Mesodermal cell (in vitro differentiated cells): Measurements from ENCODE around the gene PLCH2. TPM values are rescaled to one million over a fixed set of nuclear protein-coding genes. Genes with fewer than 3 reads are reported as not detected.

Source experiments
- H3K27ac ChIP-seq: 2 replicates; pipeline ENCODE4 v1.7.0; 2013; ENCODE audit warnings: mild to moderate bottlenecking, low read depth, low read length, moderate library complexity; ENCODE audit not compliant: severe bottlenecking
- H3K36me3 ChIP-seq: 2 replicates; pipeline ENCODE4 v1.7.1; 2013; ENCODE audit warnings: mild to moderate bottlenecking, low read length, moderate library complexity; ENCODE audit not compliant: control insufficient read depth, insufficient read depth
- H3K4me1 ChIP-seq: one replicate; pipeline ENCODE4 v1.7.1; 2013; ENCODE audit warnings: mild to moderate bottlenecking, low read length; ENCODE audit not compliant: insufficient read depth, control insufficient read depth, poor library complexity, severe bottlenecking
- H3K4me3 ChIP-seq: 2 replicates; pipeline ENCODE4 v1.7.0; 2013; ENCODE audit warnings: low read length, control low read depth, mild to moderate bottlenecking; ENCODE audit not compliant: insufficient read depth, poor library complexity, severe bottlenecking; ENCODE audit errors: extremely low read depth
- H3K9me3 ChIP-seq: 2 replicates; pipeline ENCODE4 v1.7.1; 2013; ENCODE audit warnings: mild to moderate bottlenecking, low read length, moderate library complexity; ENCODE audit not compliant: control insufficient read depth
- WGBS, 2 experiments: methylation state at CpG; one replicate each; pipeline ENCODE4 v1.1.5; 2013; ENCODE audit warnings: missing lambda C conversion rate in 2 of 2; ENCODE audit not compliant: insufficient coverage in 2 of 2; 5-methylcytosine and 5-hydroxymethylcytosine counted together
- polyA plus RNA-seq, 2 experiments: library from polyadenylated mRNA; stranded (reverse); fragments of 50-300 nt; gene quantifications; one replicate each; pipeline ENCODE4 v1.2.3, GENCODE V29; 2013

Gene PLCH2
- 0.59 TPM for polyA plus RNA-seq (2013, experiment 1 of 2)
- polyA plus RNA-seq (2013, experiment 2 of 2): 0.81 TPM

- Histone ChIP-seq H3K27ac (no peak within 1 kb of the TSS), H3K36me3 (no peaks in the 10 kb centered on the region), H3K4me3 (no peak within 1 kb of the TSS), H3K9me3 (no peaks in the 10 kb centered on the region), H3K4me1 (peaks cover 10% of the 10 kb centered on the region)
- WGBS, 2 experiments: 87 to 88% methylated on average over 28 to 31 of the region's 34 CpGs
Measured at GRCh38 chr1:2476061-2476999, at the start of gene PLCH2. TSS of gene PLCH2 (plus strand) at chr1:2476289. CDS start at chr1:2476589, 300 bp downstream.

- WGBS, 2 experiments: 82 to 84% methylated on average over 13 to 18 of the region's 18 CpGs
Measured at GRCh38 chr1:2426540-2426939, 49.5 kb upstream of the PLCH2 start.

GRCh38 chr1:2427051-2427450 lies 49.0 kb upstream of the PLCH2 start:
- 81 to 88% methylated on average over 15 to 16 of the region's 18 CpGs for WGBS, 2 experiments
- no peaks in the 10 kb centered on the region for H3K4me1 ChIP-seq
- no peak overlapping the region for H3K27ac ChIP-seq
- H3K9me3 ChIP-seq: peaks cover 7% of the 10 kb centered on the region
- no peak overlapping the region for H3K4me3 ChIP-seq
- H3K36me3 ChIP-seq: no peaks in the 10 kb centered on the region

More at GRCh38 chr1:2426540-2426939, 49.5 kb upstream of the PLCH2 start:
- Histone ChIP-seq H3K9me3 (peaks cover 7% of the 10 kb centered on the region), H3K4me1 (no peaks in the 10 kb centered on the region), H3K36me3 (no peaks in the 10 kb centered on the region), H3K4me3 (no peak overlapping the region), H3K27ac (no peak overlapping the region)

- Histone ChIP-seq H3K4me1 (no peaks in the 10 kb centered on the region), H3K36me3 (no peaks in the 10 kb centered on the region), H3K9me3 (peaks cover 2% of the 10 kb centered on the region), H3K4me3 (no peak overlapping the region), H3K27ac (no peak overlapping the region)
- WGBS, 2 experiments: 90 to 94% methylated on average over 8 to 10 of the region's 10 CpGs
Measured at GRCh38 chr1:2427976-2428375, 48.1 kb upstream of the PLCH2 start.

GRCh38 chr1:2428490-2428889 lies 47.6 kb upstream of the PLCH2 start:
- Histone ChIP-seq H3K36me3 (no peaks in the 10 kb centered on the region), H3K4me3 (no peak overlapping the region), H3K9me3 (no peaks in the 10 kb centered on the region), H3K4me1 (no peaks in the 10 kb centered on the region), H3K27ac (no peak overlapping the region)
- 94 to 95% methylated on average over 25 to 28 of the region's 28 CpGs for WGBS, 2 experiments

GRCh38 chr1:2429780-2430591 lies 46.1 kb upstream of the PLCH2 start:
- Histone ChIP-seq H3K36me3 (no peaks in the 10 kb centered on the region), H3K4me3 (no peak overlapping the region), H3K27ac (no peak overlapping the region), H3K9me3 (no peaks in the 10 kb centered on the region), H3K4me1 (no peaks in the 10 kb centered on the region)
- WGBS, 2 experiments: 87 to 93% methylated on average over 14 to 20 of the region's 20 CpGs

- WGBS, 2 experiments: 78 to 87% methylated on average over 5 to 9 of the region's 10 CpGs
- no peaks in the 10 kb centered on the region for H3K4me1 ChIP-seq
- H3K9me3 ChIP-seq: no peaks in the 10 kb centered on the region
- no peak overlapping the region for H3K27ac ChIP-seq
- no peaks in the 10 kb centered on the region for H3K36me3 ChIP-seq
- H3K4me3 ChIP-seq: no peak overlapping the region
Measured at GRCh38 chr1:2430592-2430973, 45.5 kb upstream of the PLCH2 start.

GRCh38 chr1:2431103-2431502 lies 45.0 kb upstream of the PLCH2 start:
- H3K36me3 ChIP-seq: no peaks in the 10 kb centered on the region
- no peaks in the 10 kb centered on the region for H3K4me1 ChIP-seq
- no peaks in the 10 kb centered on the region for H3K9me3 ChIP-seq
- H3K27ac ChIP-seq: no peak overlapping the region
- WGBS, 2 experiments: 88 to 94% methylated on average over 7 to 16 of the region's 16 CpGs
- no peak overlapping the region for H3K4me3 ChIP-seq

- 66 to 67% methylated on average over 3 to 5 of the region's 10 CpGs for WGBS, 2 experiments
- no peaks in the 10 kb centered on the region for H3K36me3 ChIP-seq
- no peak overlapping the region for H3K27ac ChIP-seq
Measured at GRCh38 chr1:2431518-2431917, 44.6 kb upstream of the PLCH2 start.

GRCh38 chr1:2432441-2432844 lies 43.6 kb upstream of the PLCH2 start:
- Histone ChIP-seq H3K36me3 (no peaks in the 10 kb centered on the region), H3K9me3 (no peaks in the 10 kb centered on the region), H3K4me3 (no peak overlapping the region), H3K4me1 (no peaks in the 10 kb centered on the region), H3K27ac (no peak overlapping the region)
- WGBS, 2 experiments: 65 to 66% methylated on average over 10 to 12 of the region's 16 CpGs

More at GRCh38 chr1:2431518-2431917, 44.6 kb upstream of the PLCH2 start:
- Histone ChIP-seq H3K4me1 (no peaks in the 10 kb centered on the region), H3K9me3 (no peaks in the 10 kb centered on the region), H3K4me3 (no peak overlapping the region)
